SK-N-SH (cell line): ENCODE data around the gene TET1. TPM values are rescaled to one million over a fixed set of nuclear protein-coding genes. Genes with fewer than 3 reads are reported as not detected.

Experiments used
- CTCF ChIA-PET: fragments of 300-600, 350-600 bp; formaldehyde crosslinking; extraction: SDS; loops from one replicate; lab custom pipeline; 2021; lab: Yijun Ruan, JAX
- POLR2A ChIA-PET: fragments of 350-600 bp; sonication (Branson Sonifier 250); formaldehyde crosslinking; extraction: SDS; loops from one replicate; lab custom pipeline; 2020; ENCODE audit warnings: antibody characterized with exemption, inconsistent platforms; lab: Yijun Ruan, JAX
- DNase-seq: peaks from one replicate; pipeline ENCODE4 v3.0.0; 2012
- H2AFZ ChIP-seq: fragments of 200-600 bp; sonication (generic); 2 replicates; pipeline ENCODE4 v1.8.1; 2016; ENCODE audit warnings: antibody characterized with exemption, mild to moderate bottlenecking, low read depth
- H3F3A ChIP-seq: fragments of 200-600 bp; sonication (generic); replicated peaks from 2 replicates; pipeline ENCODE3; 2016; ENCODE audit warnings: antibody characterized with exemption, mild to moderate bottlenecking; ENCODE audit not compliant: insufficient read depth
- H3K27ac ChIP-seq, 2 experiments: fragments of 200-500 bp in 1 of 2; fragments of 200-600 bp in 1 of 2; sonication (Bioruptor generic) in 1 of 2; sonication (generic), shearing (Covaris generic) in 1 of 2; 2 replicates each; pipeline versions ENCODE4 v1.5.1 to v1.6.1; 2014 to 2016; ENCODE audit warnings: low read depth in 2 of 2, inconsistent platforms in 1 of 2, low read length in 1 of 2, mild to moderate bottlenecking in 1 of 2, mixed read lengths in 1 of 2
- H3K27me3 ChIP-seq: fragments of 200-600 bp; sonication (generic), shearing (Covaris generic); 2 replicates; pipeline ENCODE4 v1.6.1; 2016; ENCODE audit warnings: mixed run types; ENCODE audit not compliant: insufficient read depth
- H3K36me3 ChIP-seq, 2 experiments: fragments of 200-500 bp in 1 of 2; fragments of 200-600 bp in 1 of 2; sonication (Bioruptor generic) in 1 of 2; sonication (generic) in 1 of 2; replicated peaks in 1 of 2; 2 replicates each; pipeline versions ENCODE3 to v1.5.1; 2014 to 2016; ENCODE audit warnings: low read length in 1 of 2, mild to moderate bottlenecking in 1 of 2; ENCODE audit not compliant: insufficient read depth in 2 of 2, control insufficient read depth in 1 of 2
- H3K4me1 ChIP-seq, 2 experiments: fragments of 200-500 bp in 1 of 2; fragments of 200-600 bp in 1 of 2; sonication (Bioruptor generic) in 1 of 2; sonication (generic), shearing (Covaris generic) in 1 of 2; 2 replicates each; pipeline versions ENCODE4 v1.5.1 to v1.6.1; 2014 to 2016; ENCODE audit warnings: low read depth in 1 of 2, low read length in 1 of 2, mixed run types in 1 of 2; ENCODE audit not compliant: insufficient read depth in 2 of 2, control insufficient read depth in 1 of 2
- H3K4me2 ChIP-seq: fragments of 200-600 bp; sonication (generic), shearing (Covaris generic); 2 replicates; pipeline ENCODE4 v1.6.1; 2017; ENCODE audit warnings: mixed run types
- H3K4me3 ChIP-seq, 2 experiments: fragments of 200-500 bp in 1 of 2; fragments of 200-600 bp in 1 of 2; sonication (Bioruptor generic) in 1 of 2; sonication (generic), shearing (Covaris generic) in 1 of 2; 2 replicates each; pipeline versions ENCODE4 v1.5.1 to v1.8.1; 2014 to 2016; ENCODE audit warnings: low read depth in 2 of 2, inconsistent platforms in 1 of 2, low read length in 1 of 2, mild to moderate bottlenecking in 1 of 2, mixed read lengths in 1 of 2, moderate library complexity in 1 of 2
- H3K79me2 ChIP-seq: fragments of 200-600 bp; sonication (generic); 2 replicates; pipeline ENCODE4 v1.8.1; 2017; ENCODE audit warnings: mild to moderate bottlenecking; ENCODE audit not compliant: insufficient read depth
- H3K9ac ChIP-seq: fragments of 200-600 bp; sonication (generic); 2 replicates; pipeline ENCODE4 v1.6.1; 2017; ENCODE audit warnings: mixed run types
- H3K9me2 ChIP-seq: fragments of 200-600 bp; sonication (generic); 2 replicates; pipeline ENCODE4 v1.6.1; 2017; ENCODE audit warnings: mixed run types
- H3K9me3 ChIP-seq: fragments of 200-600 bp; sonication (generic); 2 replicates; pipeline ENCODE4 v1.6.1; 2017; ENCODE audit warnings: mixed run types, mild to moderate bottlenecking, moderate library complexity
- H4K20me1 ChIP-seq: fragments of 200-600 bp; sonication (generic); 2 replicates; pipeline ENCODE4 v1.6.1; 2017; ENCODE audit warnings: mild to moderate bottlenecking, mixed run types; ENCODE audit not compliant: insufficient read depth
- FOSL2 ChIP-seq: IDR thresholded peaks from 2 replicates; pipeline ENCODE4 v1.4.0; 2012; ENCODE audit warnings: low read depth, mild to moderate bottlenecking, moderate library complexity, borderline replicate concordance
- IRF3 ChIP-seq: fragments of 150-350 bp; IDR thresholded peaks from 2 replicates; pipeline ENCODE4 v1.6.1; 2016; ENCODE audit warnings: mild to moderate bottlenecking, low read depth, low read length
- JUND ChIP-seq: IDR thresholded peaks from 2 replicates; pipeline ENCODE4 v1.4.0; 2012
- NFIC ChIP-seq: IDR thresholded peaks from 2 replicates; pipeline ENCODE4 v1.4.0; 2012; ENCODE audit warnings: borderline replicate concordance
- RAD21 ChIP-seq: IDR thresholded peaks from 2 replicates; pipeline ENCODE4 v1.6.1; 2012; ENCODE audit warnings: mild to moderate bottlenecking, low read length
- RCOR1 ChIP-seq: fragments of 150-350 bp; IDR thresholded peaks from 2 replicates; pipeline ENCODE4 v1.6.1; 2017; ENCODE audit warnings: antibody characterized with exemption, low read length
- REST ChIP-seq: IDR thresholded peaks from 2 replicates; pipeline ENCODE4 v1.6.1; 2012; ENCODE audit warnings: mild to moderate bottlenecking, low read depth, low read length, moderate library complexity
- RFX5 ChIP-seq: IDR thresholded peaks from 2 replicates; pipeline ENCODE4 v1.6.1; 2012; ENCODE audit warnings: mild to moderate bottlenecking, improper control_type of control experiment, low read length
- USF2 ChIP-seq: fragments of 150-350 bp; IDR thresholded peaks from 2 replicates; pipeline ENCODE4 v1.6.1; 2017; ENCODE audit warnings: antibody characterized with exemption, low read length, low read depth, borderline replicate concordance
- WGBS: methylation state at CpG from one replicate; pipeline ENCODE4 v1.1.6; 2017; ENCODE audit warnings: low lambda C conversion rate; 5-methylcytosine and 5-hydroxymethylcytosine counted together
- polyA plus RNA-seq, 3 experiments: library from polyadenylated mRNA; depleted of rRNA; stranded (reverse); fragments of >200 nt; gene quantifications; 2 replicates each; pipeline ENCODE4 v1.2.3, GENCODE V29; 2012

The TET1 gene
- polyA plus RNA-seq, 1 of the 3 experiments (the other 2 are of a cell fraction), result 0.38 TPM

DNA sequence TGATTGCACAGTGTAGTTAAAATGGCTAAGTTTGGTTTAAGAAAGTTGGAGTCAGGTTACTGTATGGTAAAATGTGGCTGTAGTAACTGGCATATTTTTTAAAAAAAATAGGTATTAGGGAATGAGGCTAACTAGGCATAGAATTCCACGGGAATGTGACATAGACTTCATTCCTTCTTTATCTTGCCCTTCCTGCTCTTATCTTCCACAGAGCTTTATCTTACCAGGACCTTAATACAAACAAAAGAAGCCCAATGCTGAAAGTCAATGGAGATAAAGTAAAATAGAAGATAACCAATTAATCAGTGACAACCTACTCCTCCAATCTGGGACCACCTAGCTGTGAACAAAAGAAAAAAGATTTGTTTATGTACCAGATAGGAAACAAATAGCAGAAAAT, 58.1 kb downstream of the TET1 start:
- Histone ChIP-seq H3K36me3 (peaks cover 0 to 2% of the 10 kb centered on the region in 2 experiments), H3K9ac (no peak overlapping the region), H3K27ac (no peak overlapping the region), H3K4me1 (no peaks in the 10 kb centered on the region; a peak in 2 of 4 replicates), H3K9me2 (no peaks in the 10 kb centered on the region), H3K9me3 (no peaks in the 10 kb centered on the region), H4K20me1 (no peaks in the 10 kb centered on the region), H3K4me3 (no peak overlapping the region), H3K4me2 (no peak overlapping the region), H3K79me2 (peaks cover 13% of the 10 kb centered on the region), H2AFZ (no peak overlapping the region), H3K27me3 (no peaks in the 10 kb centered on the region), H3F3A (no peaks in the 10 kb centered on the region)
- POLR2A ChIA-PET, result no interaction called here
- no peak for DNase-seq
- 81% methylated on average over 1 of the region's 1 CpG for WGBS
- CTCF ChIA-PET, result no interaction called here
- no peak for TF ChIP-seq RFX5
- TF ChIP-seq RCOR1, result no peak
- TF ChIP-seq REST, result no peak
- no peak for TF ChIP-seq FOSL2
- no peak for TF ChIP-seq NFIC
- TF ChIP-seq IRF3, result no peak
- no peak for TF ChIP-seq RAD21

GRCh38 chr10:68619595-68619994, 59.5 kb downstream of the TET1 start:
- CTCF ChIA-PET, result no interaction called here
- H3K9ac ChIP-seq, result no peak overlapping the region
- H3K36me3 ChIP-seq, result peaks cover 0 to 2% of the 10 kb centered on the region in 2 experiments
- no peaks in the 10 kb centered on the region for H3F3A ChIP-seq
- no peaks in the 10 kb centered on the region for H3K9me3 ChIP-seq
- no peak overlapping the region for H3K4me3 ChIP-seq
- TF ChIP-seq JUND (no peak), USF2 (no peak)
- H4K20me1 ChIP-seq, result no peaks in the 10 kb centered on the region
- H3K4me2 ChIP-seq, result no peak overlapping the region
- DNase-seq, result no peak
- H2AFZ ChIP-seq, result no peak overlapping the region
- peaks cover 17% of the 10 kb centered on the region for H3K79me2 ChIP-seq
- no peaks in the 10 kb centered on the region; a peak in 2 of 4 replicates for H3K4me1 ChIP-seq
- POLR2A ChIA-PET, result no interaction called here
- no peaks in the 10 kb centered on the region for H3K27me3 ChIP-seq
- 91% methylated on average over 3 of the region's 3 CpGs for WGBS
- H3K9me2 ChIP-seq, result no peaks in the 10 kb centered on the region
- H3K27ac ChIP-seq, result no peak overlapping the region
